NCI-H510A treated with DMSO at 0.1 percent for 48 hours (cell line): ENCODE measurements around the gene UQCRH.
A peak's percentile ranks its signal among the peaks of the same experiment; 100 is the strongest.

Source experiments
- DNase-seq: peaks from one replicate; lab custom pipeline; 2025; lab: John Stamatoyannopoulos, UW

The UQCRH gene

DNA sequence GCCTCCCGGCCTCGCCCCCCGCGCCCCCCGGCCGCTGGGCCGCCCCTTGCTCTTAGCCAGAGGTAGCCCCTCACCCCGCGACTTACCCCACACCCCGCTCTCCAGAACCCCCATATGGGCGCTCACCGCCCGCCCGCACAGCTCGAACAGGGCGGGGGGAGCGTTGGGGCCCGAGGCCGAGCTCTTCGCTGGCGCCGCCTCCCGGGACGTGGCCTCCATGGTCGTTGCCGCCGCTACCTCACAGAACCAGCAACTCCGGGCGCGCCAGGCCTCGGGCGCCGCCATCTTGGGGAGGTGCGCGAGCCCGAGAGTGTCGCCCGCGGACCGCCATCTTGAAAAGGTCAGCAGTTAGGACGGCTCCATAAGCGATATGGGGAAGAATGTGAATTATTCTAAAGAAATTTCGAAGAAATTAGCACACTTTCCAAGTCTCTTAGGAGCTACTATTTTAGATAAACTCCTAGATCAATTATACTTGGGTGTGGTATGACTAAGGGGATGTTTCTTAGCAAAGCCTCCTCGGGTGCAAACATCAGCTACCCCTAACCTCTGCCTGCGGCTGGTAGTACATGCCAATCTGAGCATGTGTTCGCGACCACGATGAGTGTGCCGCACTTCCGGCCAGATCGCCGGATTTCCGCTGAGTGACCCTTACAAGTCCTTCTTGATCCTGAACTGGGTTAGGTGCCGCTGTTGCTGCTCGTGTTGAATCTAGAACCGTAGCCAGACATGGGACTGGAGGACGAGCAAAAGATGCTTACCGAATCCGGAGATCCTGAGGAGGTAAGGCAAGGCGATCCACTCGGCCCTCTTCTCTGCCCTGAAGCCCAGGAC, at the start of gene UQCRH, which contains the start of gene LRRC41:
Gene UQCRH, plus strand, starts transcription at position 661 of the 834 bp plus-strand sequence. Its CDS starts 69 bp downstream, at position 730.
Gene LRRC41, minus strand, starts transcription at position 579 of the 834 bp plus-strand sequence. Its CDS starts 294 bp downstream, at position 285.
- peak; percentile 98 for DNase-seq

DNA sequence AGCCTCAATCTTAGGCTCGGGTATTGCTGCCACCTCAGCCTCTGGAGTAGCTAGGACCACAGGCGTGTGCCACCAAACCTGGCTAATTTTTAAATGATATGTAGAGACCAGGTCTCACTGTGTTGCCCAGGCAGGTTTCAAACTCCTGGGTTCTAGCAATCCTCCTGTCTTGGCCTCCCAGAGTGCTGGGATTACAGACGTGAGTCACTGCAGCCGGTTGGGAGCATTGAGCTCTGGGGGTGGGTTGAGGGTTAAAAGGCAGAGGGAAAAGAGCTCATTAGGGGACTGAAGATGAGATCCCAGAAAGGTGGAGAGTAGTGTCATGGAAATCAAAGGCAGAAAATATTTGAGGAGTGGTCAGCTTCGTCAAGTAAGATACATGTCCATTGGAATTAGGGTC, 48.8 kb upstream of the UQCRH start:
- DNase-seq = no peak

GRCh38 chr1:46256523-46256922, 47.0 kb upstream of the UQCRH start:
- no peak for DNase-seq

DNA sequence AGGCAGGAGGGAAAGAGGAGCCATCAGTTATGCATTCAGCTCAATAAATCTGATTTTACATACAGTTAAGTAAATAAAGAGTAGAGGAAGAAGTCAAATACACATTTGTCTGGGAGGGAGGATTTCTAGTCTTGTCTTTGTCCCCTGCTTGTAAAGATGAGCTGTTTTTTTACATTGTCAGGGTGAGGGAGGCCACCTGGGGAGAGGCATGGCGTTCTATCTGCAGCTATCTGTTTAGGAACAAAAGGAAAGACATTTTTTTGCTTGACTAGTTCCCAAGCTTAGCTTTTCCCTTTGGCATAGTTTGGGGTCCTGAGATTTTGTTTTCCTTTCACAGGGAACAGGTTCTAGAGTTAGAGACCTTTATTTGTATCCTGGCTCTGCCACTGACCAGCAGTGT, 41.0 kb upstream of the UQCRH start:
- DNase-seq = no peak

- no peak for DNase-seq
Observed at GRCh38 chr1:46263146-46263545, 40.4 kb upstream of the UQCRH start.

- no peak for DNase-seq
Observed at GRCh38 chr1:46268578-46268977, 34.9 kb upstream of the UQCRH start.

- DNase-seq = no peak
Observed at GRCh38 chr1:46274225-46275029, 29.1 kb upstream of the UQCRH start.

DNA sequence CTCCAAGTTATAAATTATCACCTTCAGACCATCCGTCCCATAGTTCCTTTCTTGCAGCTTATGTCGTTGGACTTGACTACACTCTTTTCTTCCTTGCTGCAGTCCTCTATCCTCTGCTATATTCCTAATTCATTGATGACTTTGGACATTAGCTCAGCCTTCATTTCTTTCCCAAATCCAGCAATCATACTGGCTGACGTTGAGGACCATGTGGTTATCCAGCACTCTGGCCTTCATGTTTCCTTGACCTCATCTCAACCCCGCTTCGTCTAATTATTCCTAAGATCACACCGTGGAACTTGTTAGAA, 28.5 kb upstream of the UQCRH start:
- DNase-seq = no peak

DNA sequence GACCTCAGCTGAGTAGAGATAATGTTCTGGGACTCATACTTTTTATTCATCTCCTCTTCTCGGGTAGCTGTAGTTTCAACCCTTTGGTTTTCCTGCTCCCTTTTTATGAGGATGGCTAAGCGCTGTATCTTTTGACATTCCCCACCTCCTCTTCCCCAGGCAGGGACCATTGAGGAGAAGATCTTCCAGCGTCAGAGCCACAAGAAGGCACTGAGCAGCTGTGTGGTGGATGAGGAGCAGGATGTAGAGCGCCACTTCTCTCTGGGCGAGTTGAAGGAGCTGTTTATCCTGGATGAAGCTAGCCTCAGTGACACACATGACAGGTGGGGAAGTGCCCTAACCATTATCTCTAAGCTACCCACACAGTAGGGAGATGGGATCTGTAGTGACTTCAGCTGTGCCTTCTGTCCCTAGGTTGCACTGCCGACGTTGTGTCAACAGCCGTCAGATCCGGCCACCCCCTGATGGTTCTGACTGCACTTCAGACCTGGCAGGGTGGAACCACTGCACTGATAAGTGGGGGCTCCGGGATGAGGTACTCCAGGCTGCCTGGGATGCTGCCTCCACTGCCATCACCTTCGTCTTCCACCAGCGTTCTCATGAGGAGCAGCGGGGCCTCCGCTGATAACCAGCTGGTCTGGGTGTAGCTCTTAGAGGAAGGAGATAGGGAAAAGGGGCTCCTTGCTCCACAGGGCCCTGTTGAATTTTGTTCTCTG, 25.7 kb upstream of the UQCRH start:
- peak; percentile 46 for DNase-seq

DNA sequence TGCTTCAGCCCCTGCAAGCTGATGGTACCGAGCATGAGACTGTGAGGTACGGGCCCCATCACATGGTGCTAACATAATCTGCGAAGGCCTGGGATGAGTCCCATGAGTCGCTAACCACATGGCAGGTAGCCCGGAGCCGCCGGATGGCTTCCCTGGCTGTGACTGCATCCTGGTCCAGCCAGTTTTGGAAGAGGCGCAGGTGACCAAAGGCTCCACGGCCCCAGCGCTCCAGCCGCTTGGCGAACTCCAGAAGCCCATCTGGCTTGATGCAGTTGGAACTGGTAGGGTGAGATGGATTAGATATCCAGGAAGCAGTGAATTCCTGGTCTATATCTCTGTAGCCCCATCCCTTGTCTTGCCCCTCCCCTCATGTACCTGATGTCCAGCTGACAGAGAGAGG, 24.7 kb upstream of the UQCRH start:
- no peak for DNase-seq

- DNase-seq = no peak
Observed at GRCh38 chr1:46280092-46280491, 23.4 kb upstream of the UQCRH start.

DNA sequence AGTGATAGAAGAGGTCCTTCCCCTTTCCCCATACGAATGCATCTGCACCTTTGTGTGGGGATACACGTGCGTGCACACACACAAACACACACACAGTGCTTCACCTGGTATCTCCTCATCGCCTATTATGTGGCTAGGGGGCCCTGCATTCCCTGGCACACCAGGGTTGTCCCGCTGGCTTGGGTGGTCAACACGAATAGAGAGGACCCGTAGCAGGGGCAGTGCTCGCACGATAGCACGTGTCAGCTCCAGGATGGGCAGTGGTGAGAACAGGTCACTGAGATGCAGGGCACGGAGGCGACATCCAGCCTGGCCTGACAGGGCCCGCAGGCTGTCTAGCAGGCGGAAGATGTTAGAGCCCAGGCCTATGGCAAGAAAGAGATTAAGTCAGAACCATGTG, 22.5 kb upstream of the UQCRH start:
- DNase-seq = no peak

- no peak for DNase-seq
Observed at GRCh38 chr1:46284058-46284457, 19.4 kb upstream of the UQCRH start.

- peak; percentile 24 for DNase-seq
Observed at GRCh38 chr1:46284597-46285564, 18.6 kb upstream of the UQCRH start.

GRCh38 chr1:46285730-46286477, 17.6 kb upstream of the UQCRH start:
- peak; percentile 90 for DNase-seq

DNA sequence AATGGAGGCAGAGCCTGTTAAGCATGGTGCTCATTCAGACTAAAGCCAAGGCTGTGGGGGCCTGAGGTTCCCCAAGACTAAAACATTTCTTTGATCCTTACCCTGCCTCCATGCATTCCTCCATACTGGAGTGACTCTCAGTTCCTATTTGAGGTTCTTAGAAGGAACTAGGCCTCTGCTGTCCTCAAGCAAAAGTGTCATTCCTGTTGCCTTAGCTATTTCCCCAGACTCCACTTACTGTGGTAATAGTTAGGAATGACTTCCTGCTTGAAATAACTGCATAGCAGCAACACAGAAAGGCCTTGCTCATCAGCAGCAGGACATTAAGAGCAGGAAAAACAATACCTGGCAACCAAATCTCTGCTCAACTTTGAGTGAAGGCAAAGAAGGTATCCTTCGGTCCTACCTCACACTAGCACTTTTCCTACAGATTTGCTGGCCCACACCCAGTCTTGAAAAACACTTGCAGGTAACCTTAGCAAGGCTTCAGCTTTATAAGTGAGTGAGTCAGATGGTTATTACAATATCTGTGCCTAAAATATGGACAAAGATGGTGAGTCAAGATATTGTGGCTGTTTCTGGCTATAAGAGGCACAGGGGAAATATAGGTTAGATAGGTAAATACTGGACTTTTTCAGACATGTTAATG, 14.9 kb upstream of the UQCRH start:
- DNase-seq = no peak

DNA sequence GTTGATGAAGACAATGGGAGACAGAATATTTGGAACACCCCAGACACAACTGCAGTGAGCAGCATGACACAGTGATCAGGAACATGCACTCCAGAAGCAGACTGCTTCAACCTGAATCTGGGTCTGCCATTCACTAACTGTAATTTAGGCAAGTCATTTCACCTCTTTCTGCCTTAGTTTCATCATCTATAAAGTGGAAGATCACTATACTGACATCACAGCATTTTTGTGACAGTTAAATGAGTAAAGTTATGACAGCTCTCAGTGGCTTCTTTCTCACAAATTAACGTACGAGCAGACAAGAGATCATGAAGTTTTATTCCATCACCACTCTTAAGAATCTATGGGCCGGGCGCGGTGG, 14.4 kb upstream of the UQCRH start:
- DNase-seq = no peak

DNA sequence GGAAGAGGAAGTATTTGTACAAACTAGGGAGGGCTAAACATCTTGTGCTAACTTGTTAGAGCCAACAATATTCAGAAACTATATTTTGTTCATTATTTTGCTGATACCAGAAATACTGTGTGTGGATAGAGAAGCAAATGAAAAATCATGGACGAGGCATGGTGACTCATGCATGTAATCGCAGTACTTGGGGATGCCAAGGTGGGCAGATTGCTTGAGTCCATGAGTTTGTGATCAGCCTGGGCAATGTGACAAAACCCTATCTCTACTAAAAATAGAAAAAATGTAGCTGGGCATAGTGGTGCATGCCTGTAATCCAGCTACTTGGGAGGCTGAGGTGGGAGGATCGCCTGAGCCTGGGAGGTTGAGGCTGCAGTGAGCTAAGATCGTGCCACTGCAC, 13.5 kb upstream of the UQCRH start:
- no peak for DNase-seq

DNA sequence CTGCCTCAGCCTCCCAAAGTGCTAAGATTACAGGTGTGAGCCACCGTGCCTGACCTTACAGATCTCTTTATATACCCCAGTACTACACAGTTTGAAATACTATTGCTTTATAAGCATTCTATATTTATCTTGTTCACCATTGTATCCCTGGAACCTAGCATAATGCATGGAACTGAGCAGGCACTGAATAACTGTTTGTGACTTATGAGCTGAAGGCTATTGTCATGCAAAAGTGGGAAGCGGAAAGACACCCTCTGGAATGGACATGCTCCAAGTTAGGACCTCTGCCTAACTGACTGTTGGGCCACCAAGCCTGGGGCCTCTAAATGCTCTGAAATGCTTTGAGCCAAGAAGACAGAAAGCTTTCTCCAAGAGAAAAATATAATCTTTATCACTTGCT, 8.2 kb upstream of the UQCRH start:
- DNase-seq = no peak

GRCh38 chr1:46298387-46298786, 5.1 kb upstream of the UQCRH start:
- DNase-seq = no peak
